GM18867 (cell line): ENCODE data around the gene ADAM19.
A peak's percentile ranks its signal among the peaks of the same experiment; 100 is the strongest.

Experiments used
- ATAC-seq: cut with Tn5 transposase; IDR thresholded peaks from one replicate; pipeline ENCODE4 v1.9.1; 2021; ENCODE audit warnings: mild to moderate bottlenecking, moderate library complexity; ENCODE audit not compliant: unreplicated experiment

ADAM19 gene, protein sequence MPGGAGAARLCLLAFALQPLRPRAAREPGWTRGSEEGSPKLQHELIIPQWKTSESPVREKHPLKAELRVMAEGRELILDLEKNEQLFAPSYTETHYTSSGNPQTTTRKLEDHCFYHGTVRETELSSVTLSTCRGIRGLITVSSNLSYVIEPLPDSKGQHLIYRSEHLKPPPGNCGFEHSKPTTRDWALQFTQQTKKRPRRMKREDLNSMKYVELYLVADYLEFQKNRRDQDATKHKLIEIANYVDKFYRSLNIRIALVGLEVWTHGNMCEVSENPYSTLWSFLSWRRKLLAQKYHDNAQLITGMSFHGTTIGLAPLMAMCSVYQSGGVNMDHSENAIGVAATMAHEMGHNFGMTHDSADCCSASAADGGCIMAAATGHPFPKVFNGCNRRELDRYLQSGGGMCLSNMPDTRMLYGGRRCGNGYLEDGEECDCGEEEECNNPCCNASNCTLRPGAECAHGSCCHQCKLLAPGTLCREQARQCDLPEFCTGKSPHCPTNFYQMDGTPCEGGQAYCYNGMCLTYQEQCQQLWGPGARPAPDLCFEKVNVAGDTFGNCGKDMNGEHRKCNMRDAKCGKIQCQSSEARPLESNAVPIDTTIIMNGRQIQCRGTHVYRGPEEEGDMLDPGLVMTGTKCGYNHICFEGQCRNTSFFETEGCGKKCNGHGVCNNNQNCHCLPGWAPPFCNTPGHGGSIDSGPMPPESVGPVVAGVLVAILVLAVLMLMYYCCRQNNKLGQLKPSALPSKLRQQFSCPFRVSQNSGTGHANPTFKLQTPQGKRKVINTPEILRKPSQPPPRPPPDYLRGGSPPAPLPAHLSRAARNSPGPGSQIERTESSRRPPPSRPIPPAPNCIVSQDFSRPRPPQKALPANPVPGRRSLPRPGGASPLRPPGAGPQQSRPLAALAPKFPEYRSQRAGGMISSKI

DNA sequence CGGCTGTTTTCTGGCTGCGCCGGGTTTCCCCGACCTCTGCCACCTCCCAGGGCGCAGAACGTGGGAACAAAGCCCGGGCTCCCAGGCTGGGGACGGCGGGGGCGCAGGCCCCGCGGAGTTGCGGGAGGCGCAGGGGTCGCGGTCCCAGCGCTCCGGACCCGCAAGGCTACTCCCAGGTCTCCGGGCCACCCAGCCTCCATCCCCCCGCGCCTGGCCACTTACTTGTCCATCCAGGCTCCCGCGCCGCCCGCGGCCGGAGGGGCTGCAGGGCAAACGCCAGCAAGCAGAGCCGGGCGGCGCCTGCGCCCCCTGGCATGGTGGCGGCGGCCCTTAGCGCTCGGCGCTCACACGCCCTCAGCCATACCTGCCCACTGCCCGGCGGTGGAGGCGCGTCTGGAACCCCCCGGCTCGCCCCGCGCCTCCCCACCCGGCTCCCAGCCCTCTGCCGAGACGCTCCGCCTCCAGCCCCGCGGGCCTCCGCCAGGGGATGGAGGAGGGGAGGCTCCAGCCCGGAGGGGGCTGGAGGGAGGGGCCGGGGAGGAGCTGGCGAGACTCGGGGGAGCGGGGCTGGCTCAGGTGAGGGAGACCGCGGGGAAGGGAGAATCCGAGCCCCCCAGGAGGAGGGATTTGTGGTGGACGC lies at the start of gene ADAM19:
Gene ADAM19 (minus strand): TSS at position 395 of the 640 bp plus-strand sequence. CDS start 79 bp downstream, at position 316.
- ATAC-seq = peak; percentile 30

DNA sequence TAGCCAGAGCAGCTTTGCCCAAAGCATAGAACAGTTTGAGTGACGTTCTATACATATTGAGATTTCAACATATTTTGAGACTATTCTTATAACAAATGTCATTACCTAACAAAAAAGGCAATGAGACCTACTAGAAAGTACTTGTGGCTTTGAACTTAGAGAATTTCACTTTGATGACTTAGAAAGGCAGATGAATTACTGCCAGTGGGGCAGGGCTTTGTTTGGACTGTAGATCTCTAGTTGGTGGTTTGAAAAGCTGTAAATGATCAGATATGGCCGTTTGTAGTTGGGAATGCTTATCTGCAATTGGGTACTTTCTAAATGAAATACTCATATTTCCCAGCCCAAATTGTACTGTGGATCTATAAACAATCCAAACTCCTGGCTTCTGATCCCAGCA lies 48.6 kb upstream of the ADAM19 start:
- no peak for ATAC-seq

DNA sequence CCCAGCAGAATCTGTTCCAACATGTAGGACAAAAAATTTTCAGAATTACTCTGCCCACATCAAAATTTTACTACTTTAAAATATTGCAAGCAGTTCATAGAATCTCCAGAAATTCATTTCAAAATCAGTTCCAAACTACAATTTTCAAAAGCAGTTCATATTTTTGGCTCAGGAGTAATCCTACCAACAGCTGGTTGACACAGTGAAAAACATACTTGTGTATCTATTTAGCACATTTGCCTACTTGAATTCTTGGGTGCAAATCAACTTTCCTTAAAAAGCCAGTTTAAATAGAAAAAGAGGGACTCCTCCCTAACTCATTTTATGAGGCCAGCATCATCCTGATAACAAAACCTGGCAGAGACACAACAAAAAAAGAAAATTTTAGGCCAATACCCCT lies 45.2 kb upstream of the ADAM19 start:
- ATAC-seq = no peak

DNA sequence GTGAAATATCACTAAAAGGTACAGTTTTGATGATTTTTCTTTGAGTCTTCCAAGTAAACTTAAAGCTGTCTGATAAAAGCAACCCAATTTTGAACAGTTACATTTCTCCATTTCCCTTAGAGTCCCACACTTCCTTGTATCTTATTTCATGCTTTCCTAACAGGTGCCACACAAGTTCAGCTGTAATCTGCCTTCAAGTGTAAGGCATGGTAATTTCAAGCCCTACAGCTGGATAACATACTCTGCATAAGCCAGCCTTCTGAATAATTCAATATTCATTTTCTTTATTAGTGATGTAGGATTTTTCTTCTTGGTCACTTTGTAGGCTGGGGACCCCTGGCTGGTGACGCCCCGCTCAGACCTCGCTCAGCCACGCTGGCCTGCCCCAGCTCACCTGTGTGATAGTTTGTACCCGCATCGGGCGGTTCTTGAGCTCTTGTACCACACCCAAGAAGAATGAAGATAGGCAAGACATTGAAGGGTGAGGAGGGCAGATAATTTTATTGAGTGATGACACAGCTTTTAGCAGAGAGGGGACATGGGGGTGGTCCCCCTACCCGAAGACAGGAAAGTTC lies 42.7 kb upstream of the ADAM19 start:
- no peak for ATAC-seq

DNA sequence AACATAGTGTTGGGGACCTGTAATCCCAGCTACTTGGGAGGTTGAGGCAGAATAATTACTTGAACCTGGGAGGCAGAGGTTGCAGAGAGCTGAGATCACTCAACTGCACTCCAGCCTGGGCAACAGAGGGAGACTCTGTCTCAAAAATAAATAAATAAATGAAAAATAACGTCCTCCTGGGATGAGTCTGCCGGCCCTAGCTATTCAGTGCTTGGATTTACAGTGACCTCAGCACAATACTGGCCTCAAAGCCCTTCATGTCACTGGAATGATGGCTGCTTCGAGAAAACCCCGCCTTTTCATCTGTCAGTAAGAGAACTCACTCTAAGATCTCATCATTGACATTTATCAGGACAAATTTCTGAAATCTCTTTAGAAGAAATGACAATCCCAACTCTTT lies 41.2 kb upstream of the ADAM19 start:
- ATAC-seq = no peak

DNA sequence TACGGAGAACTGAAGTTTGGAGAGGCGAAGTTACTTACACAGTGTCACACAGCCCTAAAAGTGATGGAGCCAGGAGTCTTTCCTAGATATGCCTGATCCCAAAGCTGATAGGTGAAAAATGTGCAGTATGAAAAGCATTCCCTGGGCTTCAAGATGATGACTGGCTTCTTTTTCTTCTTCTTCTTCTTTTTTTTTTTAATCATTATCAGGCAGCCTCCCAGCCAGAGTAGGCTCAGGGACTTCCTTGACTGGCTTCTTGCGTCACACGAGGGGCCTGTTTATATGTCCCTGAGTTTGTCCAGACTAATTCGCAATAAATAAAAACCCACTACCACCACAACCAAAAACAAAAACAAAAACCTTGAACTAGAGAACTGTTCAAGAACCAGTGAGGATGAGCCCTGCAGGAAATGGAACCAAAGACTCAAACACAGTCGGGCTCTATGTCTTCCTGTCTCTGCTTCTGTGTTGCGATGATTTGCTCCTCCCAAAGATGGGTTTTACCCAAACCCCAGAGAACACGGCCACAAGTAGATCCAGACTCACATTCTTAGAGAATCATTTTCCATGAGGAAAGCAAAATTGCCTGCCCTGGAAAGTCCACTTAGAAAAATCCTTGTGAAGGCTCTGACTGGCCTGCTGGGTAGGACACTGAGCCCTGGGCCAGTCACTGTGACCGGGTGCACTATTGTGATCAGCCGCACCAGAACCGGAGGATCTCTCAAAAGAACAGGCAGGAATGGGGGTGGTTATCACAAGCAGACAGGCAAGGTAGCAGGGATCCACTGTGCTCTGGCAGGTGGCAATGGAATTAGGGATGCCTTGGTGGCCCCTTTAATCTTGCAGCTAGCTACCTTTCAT lies 38.0 kb upstream of the ADAM19 start:
- no peak for ATAC-seq

DNA sequence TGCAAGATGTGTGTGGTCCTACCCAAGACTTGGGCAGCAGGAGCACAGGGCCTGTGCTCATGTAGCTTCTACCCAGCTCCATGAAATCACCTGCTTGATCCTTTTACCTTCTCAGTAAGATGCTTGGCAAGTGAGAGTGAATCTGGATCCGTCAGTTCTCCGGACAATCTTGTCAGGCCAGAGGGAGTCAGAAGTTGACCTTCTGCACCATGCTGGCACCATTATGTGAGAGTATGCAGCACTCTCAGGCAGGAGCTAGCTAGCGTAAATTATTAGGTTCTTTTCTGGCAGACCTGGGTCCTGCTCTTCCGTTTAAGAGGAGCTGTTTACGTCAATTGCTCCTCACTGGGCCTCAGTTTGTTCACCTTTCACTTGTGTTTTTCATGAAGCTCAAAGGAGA lies 37.0 kb upstream of the ADAM19 start:
- no peak for ATAC-seq

DNA sequence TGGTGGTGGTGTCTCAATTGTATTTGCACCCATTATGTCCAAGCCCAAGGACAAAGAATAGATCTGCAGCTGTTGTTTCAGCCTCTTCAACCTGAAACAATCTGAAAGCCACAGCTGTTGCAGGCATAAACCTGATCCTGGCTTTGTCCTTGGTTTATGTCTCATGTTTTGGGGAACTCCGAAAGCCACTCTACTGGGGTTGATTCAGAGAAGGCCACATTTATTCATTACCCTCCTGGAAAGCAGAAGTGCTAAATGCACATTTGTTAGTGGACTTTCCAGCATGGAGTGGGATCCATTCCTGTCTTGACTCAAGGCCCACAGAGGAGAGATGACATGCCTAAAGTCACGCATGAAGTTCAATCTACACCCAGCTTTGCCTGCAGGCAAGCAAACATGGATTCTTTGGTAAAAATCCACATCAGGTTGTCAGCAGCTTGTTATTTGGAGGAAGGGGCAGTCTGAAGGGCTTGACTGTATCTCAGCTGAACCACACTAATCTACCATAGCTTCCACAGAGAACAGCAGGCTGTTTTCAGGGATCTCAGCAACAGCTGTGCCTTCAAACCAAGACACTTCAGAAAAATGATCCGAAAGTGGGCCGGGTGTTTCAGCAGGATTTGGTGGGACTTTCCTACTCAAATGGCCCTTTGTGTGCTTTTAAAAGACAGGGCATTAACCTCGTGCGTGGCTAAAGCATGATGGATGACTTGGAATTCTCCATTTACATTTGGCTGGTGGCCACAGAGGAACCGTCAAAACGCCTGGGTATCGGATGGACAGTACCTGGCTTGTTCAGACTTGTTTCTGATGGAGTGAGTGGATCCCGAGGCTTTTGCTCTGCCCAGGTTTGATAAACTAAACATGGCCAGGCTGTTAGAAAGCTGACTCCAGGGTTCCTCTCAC lies 36.2 kb upstream of the ADAM19 start:
- peak; percentile 43 for ATAC-seq

DNA sequence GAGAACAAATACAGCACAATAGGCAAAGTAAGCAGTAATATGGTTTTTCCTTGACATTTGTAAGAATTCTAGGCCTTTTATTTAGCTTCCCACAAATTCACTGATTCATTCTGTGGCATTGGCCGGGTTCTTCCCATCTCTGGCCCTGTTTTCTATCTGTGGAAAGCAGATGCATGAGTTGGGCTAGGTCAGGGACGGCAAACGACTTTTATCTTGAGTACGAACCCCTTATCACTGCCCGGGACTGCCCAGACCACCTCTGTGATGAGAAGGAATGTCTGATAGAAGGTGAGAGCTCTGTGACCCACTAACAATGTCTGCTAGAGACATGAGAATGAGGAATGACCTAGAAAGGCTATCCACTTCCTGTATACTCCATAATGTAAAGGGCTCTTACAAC lies 35.4 kb upstream of the ADAM19 start:
- no peak for ATAC-seq

DNA sequence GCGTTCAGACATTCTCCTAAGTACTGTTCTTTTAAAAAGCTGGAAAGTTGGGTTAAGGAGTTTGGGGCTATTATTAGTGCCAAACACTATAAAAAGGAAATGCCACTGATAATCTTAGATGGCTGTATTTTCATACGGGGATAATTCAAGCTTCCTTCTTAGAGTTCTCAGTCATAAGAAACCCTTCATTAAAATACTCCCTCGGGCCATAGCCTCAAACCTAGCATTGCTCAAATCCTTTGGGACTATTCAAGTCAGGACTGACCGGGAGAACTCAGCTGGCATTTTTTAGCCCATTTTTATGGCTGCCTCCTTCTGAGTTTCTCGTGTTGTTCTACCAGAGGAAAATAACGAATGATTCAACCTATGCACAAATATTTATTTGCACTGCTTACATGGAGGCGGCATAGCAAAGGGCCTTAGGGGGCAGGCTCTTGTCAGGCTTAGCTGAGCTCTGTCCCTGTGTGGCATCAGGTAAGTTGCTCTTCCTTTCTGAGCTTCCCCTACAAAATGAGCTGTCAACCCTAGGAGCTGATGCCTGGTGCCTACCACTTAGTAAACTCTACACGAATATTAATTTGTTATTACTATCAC lies 33.5 kb upstream of the ADAM19 start:
- ATAC-seq = no peak

DNA sequence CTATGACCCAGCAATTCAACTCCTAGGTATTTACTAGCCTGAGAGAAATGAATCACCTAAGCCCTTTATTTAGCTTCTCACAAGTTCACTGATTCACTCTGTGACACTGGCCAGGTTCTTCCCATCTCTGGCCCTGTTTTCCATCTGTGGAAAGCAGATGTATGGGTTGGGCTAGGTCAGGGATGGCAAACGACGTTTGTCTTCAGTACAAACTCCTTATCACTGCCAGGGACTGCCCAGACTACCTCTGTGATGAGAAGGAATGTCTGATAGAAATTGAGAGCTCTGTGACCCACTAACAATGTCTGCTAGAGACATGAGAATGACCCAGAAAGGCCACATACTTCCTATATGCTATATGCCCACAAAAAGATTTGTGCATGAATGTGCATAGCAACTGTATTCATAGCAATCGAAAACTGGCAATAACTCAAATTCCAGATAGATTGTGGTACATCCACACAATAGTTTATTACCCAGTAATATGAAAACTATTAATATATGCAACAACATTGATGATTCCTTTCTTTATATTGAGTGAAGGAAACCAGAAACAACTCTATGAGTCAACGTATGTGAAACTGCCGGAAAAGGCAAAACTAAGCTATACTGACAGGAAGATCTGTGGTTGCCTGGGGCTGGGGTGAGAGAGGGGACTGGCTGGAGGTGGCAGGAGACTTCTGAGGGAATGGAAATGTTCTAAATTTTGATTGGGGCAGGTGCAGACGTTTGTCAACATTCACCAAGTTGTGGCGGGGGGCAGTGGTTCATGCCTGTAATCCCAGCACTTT lies 32.0 kb upstream of the ADAM19 start:
- peak; percentile 53 for ATAC-seq

DNA sequence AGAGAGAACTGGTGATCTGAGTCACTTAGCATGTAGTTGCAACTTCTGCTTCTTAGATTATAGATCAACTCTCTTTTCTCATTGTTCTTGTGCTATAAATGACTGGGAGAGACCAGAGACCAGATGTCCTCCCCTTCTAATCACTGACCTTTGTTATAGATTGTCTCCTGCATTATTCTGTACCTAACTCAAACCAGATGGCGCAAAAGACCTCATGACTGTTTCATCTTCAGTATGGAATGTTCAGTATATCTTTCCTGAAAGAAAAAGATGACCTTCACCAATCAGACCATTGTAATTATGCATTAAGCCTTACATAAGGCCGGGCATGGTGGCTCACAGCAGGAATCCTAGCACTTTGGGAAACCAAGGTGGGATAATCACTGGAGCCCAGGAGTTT lies 30.5 kb upstream of the ADAM19 start:
- no peak for ATAC-seq

DNA sequence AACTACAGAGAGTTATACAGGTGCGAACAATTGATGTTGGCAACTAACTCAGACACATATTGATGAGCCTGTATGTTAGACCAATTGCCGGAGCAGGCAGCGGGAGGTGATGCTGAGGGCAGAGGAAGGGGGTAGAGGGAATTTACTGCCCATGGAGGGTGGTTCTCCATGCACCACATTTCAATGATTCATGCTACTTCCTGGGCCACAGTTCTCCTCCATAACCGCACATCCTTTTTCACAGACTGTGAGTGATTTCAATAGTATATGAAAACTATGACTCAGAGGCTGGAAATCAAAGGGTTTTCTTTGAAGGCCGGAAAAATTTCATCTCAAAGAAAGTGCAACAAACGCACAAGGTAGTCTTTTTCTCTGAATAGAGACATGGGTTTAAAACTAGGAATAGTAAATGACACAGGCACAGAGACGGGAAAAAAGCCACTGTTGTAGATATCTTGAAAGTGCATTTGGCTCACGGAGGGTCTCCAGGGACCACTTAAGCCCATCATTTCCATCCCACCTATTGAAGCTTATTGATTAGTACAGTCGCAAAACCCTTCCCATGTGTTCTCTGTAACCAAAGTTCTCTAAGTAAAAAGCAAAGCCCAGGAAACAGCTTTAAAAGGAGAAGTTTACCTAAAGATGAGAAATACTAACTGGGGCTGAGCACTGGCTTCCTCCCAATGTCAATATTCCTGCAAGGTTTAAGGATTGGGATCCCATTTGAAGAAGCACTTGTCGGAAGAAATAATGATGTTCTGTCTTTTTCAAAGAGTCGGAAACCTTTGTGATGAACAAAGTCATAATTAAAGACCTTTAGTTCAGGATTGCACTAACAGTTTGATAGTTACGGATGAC lies 28.0 kb upstream of the ADAM19 start:
- ATAC-seq = no peak

DNA sequence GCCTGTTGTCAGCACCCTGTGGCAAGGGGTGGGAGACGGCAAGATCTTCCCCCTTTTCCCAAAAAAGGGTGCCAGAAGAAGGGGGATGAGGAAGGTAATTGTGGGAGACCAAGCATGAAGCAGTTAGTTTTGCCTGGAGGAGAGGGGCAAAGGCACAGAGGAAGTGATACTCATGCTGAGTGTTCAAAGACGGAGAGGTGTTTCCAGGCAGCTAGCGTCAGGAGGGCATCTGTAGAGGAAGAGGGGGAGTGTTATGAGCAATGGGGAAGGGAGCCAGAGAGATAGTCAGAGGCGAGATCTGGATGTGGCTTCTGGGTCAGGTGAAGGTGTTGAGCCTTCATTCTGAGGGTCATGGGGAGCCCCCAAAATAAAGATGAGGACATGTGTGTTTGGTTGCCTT lies 26.9 kb upstream of the ADAM19 start:
- ATAC-seq = peak; percentile 54

DNA sequence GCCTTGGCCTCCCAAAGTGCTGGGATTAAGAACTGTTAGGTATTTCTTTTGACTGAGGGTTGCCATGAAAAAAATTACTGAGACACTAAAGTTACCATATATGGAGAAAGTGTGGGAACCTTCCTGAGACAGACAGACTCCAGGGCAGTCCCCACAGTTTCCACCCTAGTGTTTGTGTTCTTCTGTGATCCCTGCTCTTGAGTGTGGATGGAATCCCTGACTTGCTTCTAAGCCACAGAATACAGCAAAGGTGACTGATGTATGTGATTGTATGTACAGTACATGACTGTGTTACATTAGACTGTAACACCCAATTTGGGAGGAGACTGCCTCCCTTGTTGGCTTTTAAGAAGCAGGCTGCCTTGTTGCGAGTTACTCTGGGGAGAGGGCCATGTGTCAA lies 24.7 kb upstream of the ADAM19 start:
- ATAC-seq = no peak

DNA sequence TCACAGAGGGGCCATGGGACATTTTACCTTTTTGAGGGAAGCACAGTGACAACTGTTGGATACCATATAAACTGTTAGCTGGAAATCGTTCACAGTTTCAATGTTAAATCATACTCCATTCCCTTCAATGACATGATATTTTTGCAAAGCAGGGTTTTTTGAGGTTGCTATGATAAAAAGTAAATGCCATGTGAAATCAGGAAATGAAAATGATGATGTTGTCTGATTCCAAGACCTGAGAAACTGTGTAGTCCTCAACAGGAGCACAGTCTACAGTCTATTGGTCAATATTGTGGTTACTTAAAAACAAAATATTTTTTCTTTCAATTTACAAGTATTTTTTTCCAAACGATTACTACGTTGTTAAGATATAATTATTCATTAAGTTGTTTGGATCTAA lies 24.0 kb upstream of the ADAM19 start:
- no peak for ATAC-seq

DNA sequence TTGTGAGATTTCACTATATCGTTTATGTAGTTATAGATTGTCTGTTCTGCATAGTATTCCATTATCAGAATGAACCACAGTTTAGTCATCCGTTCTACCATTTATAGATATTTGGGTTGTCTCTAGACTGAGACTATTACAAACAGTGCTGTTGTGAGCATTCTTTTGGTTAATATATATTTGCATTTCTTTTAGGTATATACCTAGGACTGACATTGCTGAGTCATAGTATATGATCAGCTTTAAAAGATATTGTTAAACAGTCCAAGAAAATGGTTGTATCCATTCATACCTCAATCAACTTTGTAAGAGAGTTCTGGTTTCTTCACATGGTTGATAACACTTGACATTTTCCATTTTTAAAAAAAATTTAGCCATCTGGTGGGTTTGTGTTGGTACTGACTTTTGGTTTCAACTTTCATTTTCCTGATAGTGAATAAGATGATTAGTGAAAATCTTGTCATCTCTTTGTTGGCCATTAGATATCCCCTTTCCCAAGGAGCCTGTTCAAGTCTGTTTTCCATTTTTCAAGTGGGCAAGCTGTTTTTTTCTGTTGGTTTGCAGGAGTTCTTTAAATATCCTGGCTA lies 22.9 kb upstream of the ADAM19 start:
- ATAC-seq = peak; percentile 27
